GM21526 (cell line): Measurements from ENCODE around the gene CCNK.
A peak's percentile ranks its signal among the peaks of the same experiment; 100 is the strongest.

Source experiments
- ATAC-seq: cut with Tn5 transposase; IDR thresholded peaks from one replicate; pipeline ENCODE4 v1.9.1; 2021; ENCODE audit warnings: moderate library complexity; ENCODE audit not compliant: unreplicated experiment, low FRiP score

The CCNK gene

DNA sequence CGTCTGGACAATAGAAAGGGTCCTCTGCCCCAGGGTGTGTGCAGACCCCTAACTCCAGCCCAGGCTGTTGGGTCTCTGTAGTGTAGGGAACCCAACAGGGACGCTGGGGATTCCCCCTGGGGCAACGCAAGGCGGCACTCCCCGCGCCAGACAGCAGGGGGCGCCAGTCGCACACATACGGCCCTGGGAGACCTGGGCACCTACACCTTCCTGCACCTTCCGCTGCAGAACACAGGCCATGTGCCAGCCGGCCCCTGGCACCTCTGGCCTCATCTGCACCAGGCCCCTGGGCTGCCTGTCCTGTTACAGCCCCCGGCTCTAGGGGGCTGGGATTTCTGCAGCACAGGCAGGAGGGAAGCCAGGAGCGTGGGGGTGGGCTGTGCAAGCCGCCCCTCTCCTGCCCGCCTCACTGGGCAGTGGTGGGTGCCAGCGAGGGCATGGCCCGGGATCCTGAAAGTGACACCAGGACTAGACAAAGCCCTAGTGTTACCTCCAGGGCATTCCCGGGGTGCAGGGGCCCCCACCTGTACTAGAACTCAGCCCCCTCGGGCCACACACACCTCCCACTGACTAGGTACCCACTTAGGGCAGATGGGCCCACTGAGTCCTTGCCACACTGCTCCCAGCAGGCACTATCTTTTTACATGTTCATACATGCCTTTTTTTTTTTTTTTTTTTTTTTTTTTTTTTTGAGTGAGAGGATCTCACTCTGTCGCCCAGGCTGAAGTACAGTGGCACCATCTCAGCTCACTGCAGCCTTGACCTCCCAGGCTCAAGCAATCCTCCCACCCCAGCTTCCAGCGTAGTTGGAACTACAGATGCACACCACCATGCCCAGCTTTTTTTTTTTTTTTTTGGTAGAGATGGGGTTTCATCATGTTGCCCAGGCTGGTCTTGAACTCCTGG is 37.5 kb downstream of the CCNK start:
- ATAC-seq = peak; percentile 74

DNA sequence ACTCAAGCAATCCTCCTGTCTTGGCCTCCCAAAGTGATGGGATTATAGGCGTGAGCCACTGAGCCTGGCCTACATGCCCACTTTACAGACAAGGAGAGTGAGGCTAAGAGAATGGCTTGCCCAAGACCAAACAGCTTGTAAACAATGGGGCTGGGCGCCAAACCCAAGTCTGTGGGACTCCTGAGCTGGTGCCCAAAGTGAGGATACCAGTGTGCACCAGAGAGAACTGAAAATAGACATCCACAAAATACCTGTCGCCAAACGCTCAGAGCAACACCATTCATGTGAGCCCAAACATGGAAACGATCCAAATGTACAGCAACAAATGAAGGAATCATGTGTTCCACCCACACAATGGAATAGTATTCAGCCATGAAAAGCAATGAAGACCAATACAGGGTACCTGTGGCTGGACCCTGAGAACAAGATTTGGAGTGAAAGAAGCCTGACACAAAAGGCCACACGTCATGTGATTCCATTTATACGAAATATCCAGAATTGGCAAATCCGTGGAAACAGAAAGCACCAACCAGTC is 38.2 kb downstream of the CCNK start:
- no peak for ATAC-seq

DNA sequence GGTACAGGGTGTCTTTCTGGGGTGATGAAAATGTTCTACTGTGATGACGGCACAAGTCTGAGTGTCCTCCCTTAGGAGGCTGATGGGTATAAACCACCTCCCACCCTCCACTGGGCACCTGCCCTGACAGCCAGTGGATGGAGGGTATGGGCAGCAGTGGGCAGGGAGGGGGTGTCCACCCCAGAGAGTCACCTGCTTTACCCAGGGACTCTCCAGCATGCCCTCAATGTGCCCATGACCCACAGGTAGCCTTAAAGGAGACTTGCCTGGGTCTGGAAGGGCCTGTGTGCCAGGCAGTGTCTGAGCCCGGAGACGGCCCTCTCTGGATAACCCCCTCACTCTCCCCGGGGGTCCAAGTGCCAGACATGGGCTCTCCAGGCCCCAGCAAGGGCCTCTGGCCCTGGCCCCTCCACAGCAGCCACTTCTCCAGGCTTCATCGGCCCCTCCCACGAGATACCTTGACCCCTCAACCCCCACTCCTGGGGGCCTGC is 38.8 kb downstream of the CCNK start:
- ATAC-seq = no peak

DNA sequence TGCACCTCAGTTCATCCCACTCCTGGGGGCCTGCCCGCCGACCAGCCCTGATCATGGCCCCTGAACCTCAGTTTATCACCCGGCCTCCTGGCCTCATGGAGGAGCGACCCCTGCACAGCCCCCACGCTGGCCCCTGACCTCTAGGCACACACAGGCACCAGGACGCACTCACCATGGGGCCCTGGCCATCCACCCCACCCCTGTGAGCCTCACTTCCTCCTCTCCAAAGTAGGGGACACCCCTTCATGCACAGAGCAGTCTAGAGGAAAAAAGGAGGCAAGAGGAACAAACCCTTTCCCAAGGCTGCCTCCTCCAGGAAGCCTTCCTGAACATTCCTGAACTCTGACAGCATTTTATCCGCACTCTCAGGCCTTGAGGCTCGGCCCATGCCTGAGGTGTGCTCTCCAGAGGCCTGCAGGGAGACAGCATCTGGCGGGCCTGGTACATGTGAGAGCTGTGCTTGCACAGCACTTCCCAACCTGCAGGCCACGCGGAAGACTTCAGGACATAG is 39.4 kb downstream of the CCNK start:
- no peak for ATAC-seq

DNA sequence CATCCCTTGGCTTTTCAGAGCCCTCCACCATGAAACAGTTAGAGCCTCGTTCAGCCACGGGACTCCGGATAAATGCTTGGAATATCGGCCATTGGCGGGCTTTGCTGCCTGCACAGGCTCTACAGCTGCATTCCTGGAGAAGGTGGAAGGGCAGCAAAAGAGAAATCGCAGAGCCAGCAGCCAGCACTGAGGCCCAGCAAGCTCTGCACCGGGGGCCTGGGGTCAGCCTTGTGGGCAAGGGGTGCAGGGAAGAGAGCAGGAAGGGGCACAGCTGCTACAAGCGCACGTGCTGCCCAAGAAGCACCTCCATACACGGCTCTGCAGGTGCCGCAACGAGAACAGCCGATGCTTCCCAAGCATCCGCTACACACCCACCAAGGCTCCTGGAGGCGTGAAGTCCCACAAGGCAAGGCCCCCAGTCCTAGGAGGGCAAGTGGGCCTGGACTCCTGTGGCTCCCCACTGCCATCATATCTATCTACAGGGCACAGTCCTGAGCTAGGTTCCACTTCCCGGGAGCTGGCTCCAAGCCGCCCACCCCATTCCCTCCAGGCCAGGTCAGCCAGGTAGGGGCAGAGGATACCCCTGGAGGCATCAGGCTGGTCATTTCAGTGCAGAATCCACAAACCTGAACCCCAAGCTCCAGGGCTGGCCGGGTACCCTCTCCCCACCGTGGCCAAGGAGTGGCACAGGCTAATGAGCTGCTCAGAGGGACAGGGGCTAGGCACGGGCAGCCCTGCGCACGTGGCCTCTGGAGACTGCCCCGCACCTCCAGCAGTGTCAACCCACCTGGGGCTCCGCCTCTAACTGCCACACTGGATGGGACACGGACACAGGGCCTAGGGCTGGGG is 40.2 kb downstream of the CCNK start:
- no peak for ATAC-seq

DNA sequence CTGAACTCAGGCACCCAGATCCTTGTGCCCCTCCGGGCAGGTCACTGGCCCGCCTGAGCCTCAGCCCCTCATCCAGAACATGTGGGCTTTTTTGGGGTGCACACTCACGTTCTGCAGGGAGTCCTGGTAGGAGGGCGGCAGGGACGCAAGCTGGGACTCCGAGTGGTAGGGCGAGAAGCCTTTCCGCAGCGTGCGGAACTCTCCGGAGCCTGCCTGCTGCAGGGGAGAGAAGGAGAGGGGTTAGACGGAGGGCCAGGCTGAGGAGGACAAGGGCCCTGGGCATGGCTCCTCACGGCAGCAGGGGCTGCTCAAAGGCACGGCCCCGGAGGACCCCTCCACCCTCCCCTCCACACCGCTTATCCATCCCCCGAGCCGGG is 40.8 kb downstream of the CCNK start:
- ATAC-seq = no peak

DNA sequence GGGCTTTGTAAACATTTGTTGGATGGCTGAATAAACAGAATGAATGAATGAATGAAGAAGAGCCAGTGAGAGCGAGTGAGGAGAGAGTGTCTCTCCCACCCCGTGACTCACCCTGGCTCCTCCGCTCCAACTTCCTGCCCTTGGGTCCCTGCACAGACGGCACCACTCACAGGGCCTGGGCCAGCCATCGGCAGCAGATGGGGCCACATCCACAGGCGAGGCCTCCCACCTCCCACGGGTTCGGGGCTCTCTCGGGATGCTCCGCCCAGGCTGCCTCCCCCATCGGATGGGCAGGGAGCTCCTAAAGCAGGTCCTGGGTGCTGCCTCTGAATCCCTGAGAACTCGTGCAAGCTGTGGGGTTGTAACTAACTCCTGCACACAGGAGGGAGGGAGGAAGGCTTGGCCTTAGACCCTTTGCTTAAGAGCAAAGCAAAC is 41.3 kb downstream of the CCNK start:
- no peak for ATAC-seq

DNA sequence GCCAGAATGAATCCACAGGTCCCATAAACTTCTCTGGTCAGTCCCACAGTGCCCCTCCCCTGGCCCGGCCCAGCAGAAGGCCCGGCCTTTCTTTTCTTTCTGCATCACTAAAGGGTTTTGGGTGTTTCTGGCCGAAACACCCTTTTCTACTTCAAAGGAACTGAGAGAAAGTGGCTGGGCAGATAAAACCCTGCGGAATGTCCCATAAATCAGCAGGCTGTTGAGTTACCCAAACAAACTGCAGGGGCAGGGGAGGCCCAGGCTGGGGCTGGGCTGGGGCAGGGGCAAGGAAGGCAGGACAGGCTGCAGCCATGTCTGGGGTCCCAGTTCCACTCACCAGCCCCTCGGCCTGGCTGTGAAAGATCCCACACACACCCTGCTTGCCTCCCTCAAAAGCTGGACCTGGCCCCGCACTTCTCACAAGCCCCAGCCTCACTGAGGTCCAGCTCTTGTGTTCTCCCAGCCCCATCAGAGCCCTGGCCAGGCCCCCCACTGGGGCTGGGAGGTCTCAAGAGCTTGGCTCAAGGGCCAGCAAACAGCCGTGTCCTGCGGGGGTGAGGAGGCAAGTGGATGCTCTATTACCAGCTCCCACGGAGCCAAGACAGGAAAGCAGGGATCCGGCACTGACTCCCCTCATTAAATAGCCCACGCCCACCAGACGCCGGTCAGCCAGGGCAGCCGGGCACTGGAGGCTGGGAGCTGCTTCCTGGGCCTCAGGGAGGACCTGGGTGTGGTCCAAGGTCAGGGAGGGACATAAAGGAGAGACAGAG is 41.9 kb downstream of the CCNK start:
- ATAC-seq = no peak

DNA sequence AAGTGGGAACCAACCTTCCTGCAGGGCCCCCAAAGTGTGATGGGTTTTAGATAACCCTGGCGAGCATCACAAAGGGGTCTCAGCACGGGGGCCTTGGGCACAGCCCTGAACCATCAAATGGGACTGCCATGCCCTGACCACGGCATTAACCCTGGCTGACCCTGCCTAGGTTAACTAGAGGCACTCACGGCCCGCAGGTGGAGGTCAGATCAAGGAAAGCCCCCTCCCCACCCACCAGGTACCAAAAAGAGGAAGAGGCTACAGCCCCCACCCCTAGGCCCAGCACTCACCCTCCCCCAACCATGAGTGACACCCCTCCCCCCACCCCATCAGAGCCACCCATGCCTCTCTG is 42.5 kb downstream of the CCNK start:
- no peak for ATAC-seq

DNA sequence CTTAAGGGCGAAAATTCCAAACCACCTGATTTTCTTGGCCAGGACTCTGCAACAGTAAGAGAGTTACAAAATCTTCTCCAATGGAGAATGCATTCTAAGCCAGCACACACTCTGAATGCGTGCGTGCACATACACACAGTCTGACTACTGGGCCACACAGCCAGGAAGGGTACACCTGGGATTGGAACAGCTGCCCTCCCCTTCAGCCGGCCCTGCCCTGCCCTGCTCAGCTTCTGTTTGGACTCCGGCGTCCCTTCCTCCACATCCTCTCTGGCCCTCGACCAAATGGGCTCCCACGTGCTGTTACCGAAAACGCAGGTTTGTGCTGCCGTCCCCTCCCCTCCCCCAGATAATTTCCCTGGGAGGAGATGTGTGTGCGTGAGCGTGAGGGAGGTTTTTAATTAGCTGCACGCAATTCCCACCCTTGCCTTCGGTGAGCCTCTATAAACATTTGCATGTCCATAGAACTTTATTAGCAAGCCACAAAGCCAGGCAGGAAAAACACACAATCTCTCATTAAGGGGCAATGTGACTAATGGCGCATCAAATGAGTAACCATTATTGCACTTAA is 43.0 kb downstream of the CCNK start:
- ATAC-seq = no peak

DNA sequence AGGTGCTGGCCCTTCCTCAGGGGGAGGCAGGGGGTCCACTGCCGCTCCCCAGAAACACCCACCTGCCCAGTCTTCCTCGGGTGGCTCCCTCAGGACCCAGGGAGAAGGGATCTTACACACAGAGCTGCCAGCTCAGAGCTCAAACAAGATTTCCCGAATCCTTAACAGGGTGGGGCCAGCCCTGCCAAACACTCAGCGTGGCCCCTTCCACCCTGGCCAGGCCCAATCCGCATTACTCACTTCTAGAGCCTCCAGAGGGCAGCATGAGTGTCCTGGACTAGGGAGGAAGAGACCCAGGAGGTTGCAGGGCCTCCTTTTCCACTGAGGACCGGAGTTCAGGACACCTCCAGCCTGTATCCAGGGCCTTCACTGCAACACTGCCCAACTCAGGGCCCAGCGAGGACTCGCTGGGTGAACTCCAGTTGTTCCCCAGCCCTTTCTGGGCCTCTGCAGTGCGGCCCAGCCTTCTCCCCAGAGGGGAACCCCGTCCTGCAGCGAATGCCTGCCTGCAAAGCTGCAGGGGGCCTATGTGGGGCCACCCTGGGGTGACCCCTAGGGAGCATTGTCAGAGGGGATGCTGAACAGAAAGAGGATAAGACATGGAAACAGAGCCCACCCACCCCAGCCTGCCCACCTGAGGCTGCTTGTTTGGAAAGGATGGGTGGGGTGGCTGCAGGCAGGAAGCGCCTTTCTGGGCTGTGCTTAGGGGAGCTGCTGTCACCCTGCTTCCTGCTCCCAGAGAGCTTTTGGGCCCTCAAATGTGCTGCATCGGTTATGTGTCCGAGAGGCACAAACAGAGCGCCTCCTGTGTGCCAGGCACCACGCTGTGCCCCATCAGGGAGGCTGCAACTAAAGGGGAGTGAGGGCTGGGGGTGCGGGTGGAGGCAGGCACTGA is 43.8 kb downstream of the CCNK start:
- no peak for ATAC-seq

DNA sequence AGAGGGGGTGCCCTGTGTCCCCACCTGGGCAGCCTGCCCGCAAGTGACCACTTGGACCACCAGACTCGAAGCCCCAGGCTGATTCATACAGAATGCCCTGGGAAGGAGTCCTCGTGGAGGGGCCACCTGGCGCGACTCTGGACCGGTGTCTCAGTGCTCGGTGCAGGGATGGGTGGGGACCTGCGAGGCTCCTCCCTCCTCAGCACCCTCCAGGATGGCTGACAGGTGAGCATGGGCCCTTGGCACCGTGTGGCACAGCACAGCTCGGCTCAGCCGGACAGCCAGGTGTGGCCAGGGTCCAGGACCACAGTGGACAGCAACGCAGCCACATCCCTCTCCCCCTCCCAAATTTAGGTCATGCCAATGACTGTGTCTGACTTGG is 44.5 kb downstream of the CCNK start:
- ATAC-seq = no peak

DNA sequence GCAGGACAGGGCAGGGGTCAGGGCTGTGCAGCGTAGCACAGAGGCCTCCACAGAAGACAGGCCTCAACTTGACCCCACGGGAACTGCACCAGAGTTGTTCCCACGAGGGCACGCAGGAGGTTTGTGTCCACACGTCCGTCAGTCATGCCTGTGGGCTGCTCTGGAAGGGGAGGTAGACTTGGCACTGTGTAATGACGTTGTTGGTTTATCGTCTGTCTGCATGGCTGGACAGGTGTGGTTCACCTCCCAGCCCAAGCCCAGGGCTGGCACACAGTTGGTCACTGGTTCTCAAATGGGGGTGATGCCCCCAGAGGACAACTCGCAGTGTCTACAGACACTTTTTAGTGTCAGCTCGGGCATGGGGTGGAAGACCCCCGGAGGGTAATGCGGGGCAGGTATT is 45.8 kb downstream of the CCNK start:
- no peak for ATAC-seq

DNA sequence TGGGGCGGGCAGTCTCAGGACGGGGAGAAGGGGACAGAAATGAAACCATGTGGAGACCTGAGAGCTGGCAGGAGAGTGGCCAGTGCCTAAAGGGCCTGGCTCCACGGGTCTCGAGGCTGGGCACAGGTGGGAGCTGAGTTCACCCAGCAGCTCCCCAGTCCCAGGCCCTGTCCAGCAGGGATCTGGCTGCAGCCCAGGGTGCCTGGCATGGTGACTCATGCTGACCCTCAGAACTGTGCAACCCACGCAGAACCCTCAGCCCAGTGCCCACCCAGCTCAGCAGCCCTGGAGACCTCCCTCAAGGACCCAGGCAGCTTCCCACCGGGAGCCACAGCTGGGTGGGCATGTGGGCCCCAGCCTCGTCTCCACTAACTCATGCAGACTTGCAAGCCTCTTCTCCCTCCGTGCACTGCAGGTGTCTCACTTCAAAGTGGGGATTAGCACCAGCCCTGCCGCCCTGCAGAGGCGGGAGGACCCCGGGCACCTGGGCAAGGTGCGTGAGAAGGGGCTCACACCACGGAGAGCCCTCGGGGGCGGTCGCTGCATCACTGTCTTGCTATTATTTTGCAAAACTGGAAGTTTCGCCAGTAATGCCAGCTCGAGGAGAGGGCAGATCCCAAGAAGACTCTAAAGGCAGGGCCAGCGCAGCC is 46.3 kb downstream of the CCNK start:
- ATAC-seq = no peak

DNA sequence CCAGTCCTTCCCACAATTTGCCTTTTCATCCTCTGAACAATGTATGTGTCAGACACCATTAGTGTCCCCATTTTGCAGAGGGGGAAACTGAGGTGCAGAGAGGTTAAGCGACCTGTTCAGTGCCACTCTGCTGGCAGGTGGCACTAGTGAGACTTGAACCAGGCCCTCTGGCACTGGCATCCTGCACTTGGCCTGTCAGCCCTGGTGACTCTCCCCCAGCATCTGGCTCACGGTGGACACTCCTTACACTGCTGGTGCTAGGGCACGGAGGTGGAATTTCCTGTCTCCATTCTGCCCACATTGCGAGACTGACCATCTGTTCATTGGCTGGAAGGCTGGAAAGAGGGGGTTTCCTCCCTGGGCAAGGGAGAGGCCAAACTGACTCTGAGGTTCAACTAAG is 48.7 kb downstream of the CCNK start:
- no peak for ATAC-seq

DNA sequence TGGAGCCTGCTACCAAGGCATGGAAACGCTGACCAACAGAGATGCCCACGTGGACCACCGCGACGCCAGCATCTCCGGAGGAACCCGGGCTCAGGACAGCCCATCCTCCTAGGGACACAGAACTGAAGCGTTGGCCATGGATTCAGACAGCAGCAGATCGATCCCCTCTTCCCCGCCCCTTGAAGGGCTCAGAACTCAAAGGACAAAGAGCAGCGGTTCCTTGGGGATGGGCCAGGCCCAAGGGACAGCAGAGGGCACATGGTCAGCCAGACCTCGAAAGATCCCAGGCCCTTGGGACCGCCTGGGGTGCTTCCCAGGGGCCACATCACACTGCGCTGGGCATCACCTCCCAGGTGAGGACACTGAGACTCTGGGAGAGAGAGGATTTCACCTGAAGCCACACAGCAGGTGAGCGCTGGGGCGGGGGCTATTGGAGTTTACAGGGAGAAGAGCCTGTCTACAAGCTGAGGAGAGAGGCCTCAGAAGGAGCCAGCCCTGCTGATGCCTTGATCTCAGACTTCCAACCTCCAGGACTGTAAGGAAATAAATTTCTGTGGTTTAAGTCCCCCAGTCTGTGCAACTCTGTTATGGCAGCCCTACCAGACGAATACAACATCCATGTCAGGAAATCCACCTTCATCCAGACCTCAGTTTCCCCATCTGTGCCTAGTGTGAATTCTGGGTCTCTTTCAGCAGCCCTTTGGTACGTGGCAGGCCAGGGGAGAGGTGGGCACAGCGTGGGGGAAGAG is 49.4 kb downstream of the CCNK start:
- ATAC-seq = no peak

DNA sequence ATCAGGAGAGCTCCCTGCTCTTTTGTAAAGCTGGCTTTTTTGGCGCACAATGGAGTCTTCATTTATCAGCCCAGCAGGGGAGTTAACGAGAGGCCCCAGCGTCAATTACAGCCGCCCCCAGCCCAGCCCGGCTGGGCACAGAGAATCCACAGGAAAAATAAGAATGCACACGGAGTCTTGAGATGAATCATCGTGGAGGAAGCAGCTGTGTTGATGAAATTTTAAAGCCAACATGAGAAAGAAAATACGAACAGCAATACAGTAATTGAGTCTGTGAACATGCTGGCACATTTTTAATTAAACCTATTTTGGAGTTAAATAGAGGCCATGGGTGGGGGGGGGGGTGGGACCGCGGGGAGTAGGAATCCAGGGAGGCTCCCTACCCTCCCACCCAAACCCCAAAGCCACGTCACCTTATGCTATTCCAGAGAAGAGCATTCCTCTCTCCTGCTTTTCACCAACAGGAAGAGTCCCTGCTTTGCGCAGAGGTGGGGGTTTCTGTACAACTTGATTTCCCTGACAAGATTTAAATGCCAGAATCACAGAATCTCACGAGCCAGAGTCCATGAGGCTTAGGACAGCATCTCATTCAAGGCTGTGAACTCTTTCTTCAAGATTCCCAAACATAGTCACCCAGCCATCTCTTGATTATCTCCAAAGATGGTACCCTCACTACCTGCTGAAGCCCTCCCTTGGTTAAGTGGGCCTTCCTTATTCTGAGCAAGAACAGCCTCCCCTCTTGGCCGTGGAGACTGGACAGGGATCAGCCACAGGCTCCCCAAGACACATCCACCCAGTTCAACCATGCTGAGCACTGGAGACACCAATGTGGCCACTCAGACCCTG is 50.3 kb downstream of the CCNK start:
- ATAC-seq = no peak
